ENCODE measurements around the gene BLOC1S3. TPM values are rescaled to one million over a fixed set of nuclear protein-coding genes. Genes with fewer than 3 reads are reported as not detected.

BLOC1S3 gene
- total and polyA plus RNA-seq, 4 donors, result 2.3 to 15.1 (median 8.3) TPM

- DNase-seq (ENCODE audit: low read depth in 4 of 6, low spot score in 6 of 6), result no peak
- Histone ChIP-seq H3K4me3 (ENCODE audit: low read depth, low read length) (no peak overlapping the region), H3K27ac (ENCODE audit: low read depth, low read length) (no peak overlapping the region), H3K27me3 (ENCODE audit: control insufficient read depth, insufficient read depth, low read length) (no peaks in the 10 kb centered on the region), H3K9me3 (ENCODE audit: control insufficient read depth, insufficient read depth, low read length) (no peaks in the 10 kb centered on the region), H3K36me3 (ENCODE audit: control insufficient read depth, insufficient read depth, low read length) (peaks cover 24% of the 10 kb centered on the region), H3K4me1 (ENCODE audit: control insufficient read depth, insufficient read depth, low read length) (peaks cover 17% of the 10 kb centered on the region)
- 91% methylated on average over 9 of the region's 10 CpGs for WGBS (ENCODE audit: insufficient coverage)
Observed at GRCh38 chr19:45169602-45170001, 9.0 kb upstream of the BLOC1S3 start.

DNA sequence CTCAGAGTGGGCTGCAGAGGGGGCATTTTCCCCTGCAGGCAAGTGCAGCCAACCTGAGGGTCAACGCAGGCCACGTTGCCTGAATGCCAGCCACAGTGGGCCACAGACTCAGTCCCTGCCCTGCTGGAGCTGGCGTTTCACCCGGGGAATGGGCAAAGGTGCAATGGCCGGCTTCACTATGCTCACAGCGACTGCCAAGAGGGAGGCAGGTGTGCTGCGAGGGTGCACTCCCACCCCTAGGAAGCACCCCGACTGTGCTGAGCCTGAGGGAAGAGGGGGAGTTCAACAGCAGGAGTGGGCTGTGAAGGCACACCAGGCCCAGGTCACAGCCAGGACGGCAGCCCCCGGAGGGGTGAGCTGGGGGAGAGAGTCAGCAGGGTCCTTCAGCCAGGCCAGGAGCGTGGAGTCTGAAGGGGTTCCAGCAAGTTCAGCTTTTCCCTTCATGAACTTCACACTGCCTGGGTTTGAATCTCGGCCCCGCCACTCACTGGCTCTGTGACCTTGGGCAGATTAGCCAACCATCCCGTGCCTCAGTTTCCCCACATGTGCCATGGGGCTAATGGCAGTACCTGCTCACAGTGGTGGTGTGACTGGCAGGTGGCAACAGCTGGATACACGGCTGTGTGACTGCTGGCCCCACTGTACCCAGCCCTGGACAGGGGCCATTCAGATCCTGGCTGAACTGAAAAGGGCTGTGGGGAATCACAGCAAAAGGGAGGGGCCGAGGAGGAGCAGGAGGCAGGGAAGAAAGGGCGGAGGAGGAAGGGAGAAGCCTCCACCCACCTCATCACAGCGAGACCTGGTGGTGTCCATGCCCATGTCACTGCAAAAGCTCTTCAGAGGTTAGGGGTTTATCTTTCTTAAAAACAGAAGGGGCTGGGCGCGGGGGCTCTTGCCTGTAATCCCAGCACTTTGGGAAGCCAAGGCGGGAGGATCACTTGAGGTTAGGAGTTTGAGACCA lies 8.2 kb upstream of the BLOC1S3 start:
- Histone ChIP-seq H3K9me3 (ENCODE audit: control insufficient read depth, insufficient read depth, low read length) (no peaks in the 10 kb centered on the region), H3K4me3 (ENCODE audit: low read depth, low read length) (no peak overlapping the region), H3K4me1 (ENCODE audit: control insufficient read depth, insufficient read depth, low read length) (peaks cover 12% of the 10 kb centered on the region), H3K36me3 (ENCODE audit: control insufficient read depth, insufficient read depth, low read length) (peaks cover 17% of the 10 kb centered on the region), H3K27me3 (ENCODE audit: control insufficient read depth, insufficient read depth, low read length) (no peaks in the 10 kb centered on the region), H3K27ac (ENCODE audit: low read depth, low read length) (no peak overlapping the region)
- DNase-seq (ENCODE audit: low read depth in 4 of 6, low spot score in 6 of 6), result no peak
- WGBS (ENCODE audit: insufficient coverage), result 91% methylated on average over 18 of the region's 21 CpGs

DNA sequence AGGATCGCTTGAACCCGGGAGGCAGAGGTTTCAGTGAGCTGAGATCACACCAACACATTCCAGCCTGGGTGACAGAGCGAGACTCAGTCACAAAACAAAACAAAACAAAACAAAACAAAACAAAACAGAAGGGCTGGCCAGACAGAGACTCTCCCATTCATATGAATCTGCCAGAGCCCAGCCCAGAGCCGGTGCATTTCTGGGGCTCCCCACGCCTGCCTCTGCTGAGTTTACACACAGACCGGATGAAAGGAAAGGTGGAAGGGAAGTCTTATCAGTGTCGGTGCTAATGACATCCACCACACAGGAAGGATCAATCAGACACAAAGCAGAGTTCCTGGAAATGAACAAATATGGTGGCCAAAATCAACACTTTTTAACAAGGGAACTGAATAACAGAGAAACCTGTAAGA lies 7.4 kb upstream of the BLOC1S3 start:
- no peak for DNase-seq (ENCODE audit: low read depth in 4 of 6, low spot score in 6 of 6)
- no peaks in the 10 kb centered on the region for H3K9me3 ChIP-seq (ENCODE audit: control insufficient read depth, insufficient read depth, low read length)
- H3K4me1 ChIP-seq (ENCODE audit: control insufficient read depth, insufficient read depth, low read length), result peaks cover 12% of the 10 kb centered on the region
- no peaks in the 10 kb centered on the region for H3K27me3 ChIP-seq (ENCODE audit: control insufficient read depth, insufficient read depth, low read length)
- H3K4me3 ChIP-seq (ENCODE audit: low read depth, low read length), result no peak overlapping the region
- 57% methylated on average over 2 of the region's 7 CpGs for WGBS (ENCODE audit: insufficient coverage)
- peaks cover 17% of the 10 kb centered on the region for H3K36me3 ChIP-seq (ENCODE audit: control insufficient read depth, insufficient read depth, low read length)
- H3K27ac ChIP-seq (ENCODE audit: low read depth, low read length), result peak overlapping the region; percentile 40

GRCh38 chr19:45172173-45172572 lies 6.4 kb upstream of the BLOC1S3 start:
- Histone ChIP-seq H3K4me1 (ENCODE audit: control insufficient read depth, insufficient read depth, low read length) (peaks cover 10% of the 10 kb centered on the region), H3K36me3 (ENCODE audit: control insufficient read depth, insufficient read depth, low read length) (peaks cover 12% of the 10 kb centered on the region), H3K27ac (ENCODE audit: low read depth, low read length) (no peak overlapping the region), H3K4me3 (ENCODE audit: low read depth, low read length) (no peak overlapping the region), H3K27me3 (ENCODE audit: control insufficient read depth, insufficient read depth, low read length) (no peaks in the 10 kb centered on the region), H3K9me3 (ENCODE audit: control insufficient read depth, insufficient read depth, low read length) (no peaks in the 10 kb centered on the region)
- WGBS (ENCODE audit: insufficient coverage), result 77% methylated on average over 3 of the region's 4 CpGs
- DNase-seq (ENCODE audit: low read depth in 4 of 6, low spot score in 6 of 6), result no peak

DNA sequence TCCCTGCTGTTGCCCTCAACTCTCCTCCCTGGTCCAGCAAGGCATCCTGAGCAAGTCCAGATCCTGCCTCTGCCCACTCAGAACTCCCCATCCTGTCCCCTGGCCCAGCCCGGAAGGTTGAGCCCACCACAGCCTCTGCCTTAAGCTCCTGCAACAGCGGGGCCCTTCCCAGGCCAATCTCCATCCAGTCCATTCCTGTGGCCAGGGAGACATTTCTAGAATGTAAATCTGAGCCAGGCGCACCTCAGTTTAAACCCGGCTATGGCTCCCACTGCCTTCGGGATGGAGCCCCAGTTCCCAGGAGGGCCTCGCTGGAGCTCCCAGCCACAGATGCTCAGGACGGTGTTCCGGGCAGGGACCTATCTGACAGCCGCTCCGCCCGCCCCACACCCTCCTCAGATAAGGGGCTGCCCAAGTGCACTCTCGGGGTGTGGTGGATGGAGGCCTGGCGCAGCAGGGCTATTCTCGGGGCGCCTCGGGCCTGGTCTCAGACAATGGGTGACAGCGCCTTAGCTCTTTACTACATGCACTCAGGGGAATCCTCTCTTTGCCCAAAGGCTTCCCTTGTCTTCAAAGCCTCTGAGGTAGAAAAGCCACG lies 5.9 kb upstream of the BLOC1S3 start:
- H3K4me1 ChIP-seq (ENCODE audit: control insufficient read depth, insufficient read depth, low read length), result peaks cover 14% of the 10 kb centered on the region
- DNase-seq (ENCODE audit: low read depth in 4 of 6, low spot score in 6 of 6), result no peak
- 92% methylated on average over 11 of the region's 18 CpGs for WGBS (ENCODE audit: insufficient coverage)
- peaks cover 12% of the 10 kb centered on the region for H3K36me3 ChIP-seq (ENCODE audit: control insufficient read depth, insufficient read depth, low read length)
- no peaks in the 10 kb centered on the region for H3K27me3 ChIP-seq (ENCODE audit: control insufficient read depth, insufficient read depth, low read length)
- no peaks in the 10 kb centered on the region for H3K9me3 ChIP-seq (ENCODE audit: control insufficient read depth, insufficient read depth, low read length)
- H3K4me3 ChIP-seq (ENCODE audit: low read depth, low read length), result no peak overlapping the region
- H3K27ac ChIP-seq (ENCODE audit: low read depth, low read length), result no peak overlapping the region

- no peaks in the 10 kb centered on the region for H3K9me3 ChIP-seq (ENCODE audit: control insufficient read depth, insufficient read depth, low read length)
- no peak overlapping the region for H3K4me3 ChIP-seq (ENCODE audit: low read depth, low read length)
Observed at GRCh38 chr19:45173816-45174215, 4.8 kb upstream of the BLOC1S3 start.

DNA sequence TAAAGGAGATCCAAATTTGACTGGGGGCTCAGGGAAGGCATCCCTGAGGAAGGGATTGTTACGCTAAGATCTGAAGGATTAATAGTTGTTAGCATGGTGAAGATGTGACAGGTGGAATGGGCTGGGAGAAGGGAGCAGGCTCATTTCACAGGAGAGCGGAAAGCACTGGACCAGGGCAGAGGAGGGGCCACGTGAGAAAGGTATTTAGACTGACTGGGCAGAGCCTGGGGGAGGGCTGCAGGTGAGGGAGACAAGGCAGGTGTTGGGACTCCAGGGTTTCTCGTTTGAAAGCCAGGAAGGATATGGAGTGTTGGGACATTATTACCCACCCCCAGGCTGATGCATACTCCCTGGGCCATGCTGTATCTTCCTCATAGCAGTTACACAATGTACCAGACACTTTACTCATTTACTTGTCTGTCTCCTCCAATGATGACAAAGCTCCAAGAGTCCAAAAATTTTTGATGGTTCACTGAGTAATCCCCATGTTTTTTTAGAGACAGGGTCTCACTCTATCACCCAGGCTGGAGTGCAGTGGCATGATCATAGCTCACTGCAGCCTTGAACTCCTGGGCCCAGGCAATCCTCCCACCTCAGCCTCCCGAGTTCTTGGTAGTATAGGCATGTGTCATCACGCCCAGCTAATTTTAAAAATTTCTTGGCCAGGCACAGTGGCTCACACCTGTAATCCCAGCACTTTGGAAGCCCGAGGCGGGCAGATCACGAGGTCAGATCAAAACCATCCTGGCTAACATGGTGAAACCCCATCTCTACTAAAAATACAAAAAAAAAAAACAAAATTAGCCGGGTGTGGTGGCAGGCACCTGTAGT lies 2.9 kb upstream of the BLOC1S3 start:
- Histone ChIP-seq H3K27ac (ENCODE audit: low read depth, low read length) (no peak overlapping the region), H3K4me1 (ENCODE audit: control insufficient read depth, insufficient read depth, low read length) (peaks cover 24% of the 10 kb centered on the region), H3K36me3 (ENCODE audit: control insufficient read depth, insufficient read depth, low read length) (peaks cover 7% of the 10 kb centered on the region), H3K4me3 (ENCODE audit: low read depth, low read length) (no peak overlapping the region), H3K27me3 (ENCODE audit: control insufficient read depth, insufficient read depth, low read length) (no peaks in the 10 kb centered on the region), H3K9me3 (ENCODE audit: control insufficient read depth, insufficient read depth, low read length) (no peaks in the 10 kb centered on the region)
- no peak for DNase-seq (ENCODE audit: low read depth in 4 of 6, low spot score in 6 of 6)
- 100% methylated on average over 8 of the region's 10 CpGs for WGBS (ENCODE audit: insufficient coverage)

More at GRCh38 chr19:45173816-45174215, 4.8 kb upstream of the BLOC1S3 start:
- 84% methylated on average over 11 of the region's 12 CpGs for WGBS (ENCODE audit: insufficient coverage)
- Histone ChIP-seq H3K27ac (ENCODE audit: low read depth, low read length) (no peak overlapping the region), H3K27me3 (ENCODE audit: control insufficient read depth, insufficient read depth, low read length) (no peaks in the 10 kb centered on the region), H3K36me3 (ENCODE audit: control insufficient read depth, insufficient read depth, low read length) (peaks cover 11% of the 10 kb centered on the region), H3K4me1 (ENCODE audit: control insufficient read depth, insufficient read depth, low read length) (peaks cover 14% of the 10 kb centered on the region)
- no peak for DNase-seq (ENCODE audit: low read depth in 4 of 6, low spot score in 6 of 6)

DNA sequence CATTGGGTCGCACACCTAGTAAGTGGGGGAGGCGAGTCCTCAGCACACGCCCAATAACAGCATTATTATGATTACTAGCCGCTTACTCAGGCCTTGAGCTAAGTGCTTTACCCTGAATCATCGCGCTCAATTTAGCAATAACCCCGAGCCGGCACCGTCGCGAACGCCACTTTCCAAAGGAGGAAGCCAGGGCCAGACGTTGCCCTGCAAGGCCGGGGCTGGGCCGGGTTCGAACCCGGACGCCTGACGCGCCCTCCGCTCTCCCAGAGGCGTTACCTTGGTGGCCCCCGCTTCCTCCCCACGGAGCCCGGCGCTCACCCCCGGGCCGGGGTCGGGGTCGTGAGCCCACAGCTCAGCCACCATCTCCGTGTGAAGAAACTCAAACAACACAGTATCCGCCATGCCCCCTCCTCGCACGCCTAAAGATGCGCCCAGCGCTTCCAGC lies 745 bp upstream of the BLOC1S3 start, which contains the start of gene TRAPPC6A:
Gene TRAPPC6A (minus strand): TSS at position 421 of the 445 bp plus-strand sequence. CDS start 19 bp downstream, at position 402.
- 0% methylated on average over 35 of the region's 36 CpGs for WGBS (ENCODE audit: insufficient coverage)
- no peak for DNase-seq (ENCODE audit: low read depth in 4 of 6, low spot score in 6 of 6)
- peak within 1 kb of the TSS; percentile 87 for H3K4me3 ChIP-seq (ENCODE audit: low read depth, low read length)
- H3K27me3 ChIP-seq (ENCODE audit: control insufficient read depth, insufficient read depth, low read length), result no peaks in the 10 kb centered on the region
- peak within 1 kb of the TSS; percentile 95 for H3K27ac ChIP-seq (ENCODE audit: low read depth, low read length)
- peaks cover 25% of the 10 kb centered on the region for H3K4me1 ChIP-seq (ENCODE audit: control insufficient read depth, insufficient read depth, low read length)
- H3K36me3 ChIP-seq (ENCODE audit: control insufficient read depth, insufficient read depth, low read length), result peaks cover 12% of the 10 kb centered on the region
- H3K9me3 ChIP-seq (ENCODE audit: control insufficient read depth, insufficient read depth, low read length), result no peaks in the 10 kb centered on the region
